OCI-M1 (cell line): ENCODE data around the gene AADACL3.
"Not testable (repeated sequence)": the region's sequence is repeated elsewhere in the genome, so short reads cannot be mapped to it uniquely, and the experiment has no call there.

ENCODE experiments used
- DNase-seq: peaks from one replicate; lab custom pipeline; 2025; lab: John Stamatoyannopoulos, UW

Gene AADACL3

GRCh38 chr1:12714710-12715475, 1.0 kb upstream of the AADACL3 start:
- no peak for DNase-seq

GRCh38 chr1:12717301-12717838, 1.5 kb downstream of the AADACL3 start:
- no peak for DNase-seq

GRCh38 chr1:12722626-12723025, 6.7 kb downstream of the AADACL3 start:
- no peak for DNase-seq

GRCh38 chr1:12728391-12728790, 12.5 kb downstream of the AADACL3 start:
- no peak for DNase-seq

GRCh38 chr1:12730156-12730555, 14.2 kb downstream of the AADACL3 start:
- no peak for DNase-seq

- not testable (repeated sequence) for DNase-seq
Measured at GRCh38 chr1:12731084-12731483, 15.2 kb downstream of the AADACL3 start.

- no peak for DNase-seq
Measured at GRCh38 chr1:12734651-12735050, 18.7 kb downstream of the AADACL3 start.

GRCh38 chr1:12738934-12739333, 23.0 kb downstream of the AADACL3 start:
- DNase-seq, result no peak

- no peak for DNase-seq
Measured at GRCh38 chr1:12739613-12740012, 23.7 kb downstream of the AADACL3 start.

GRCh38 chr1:12741946-12742345, 26.0 kb downstream of the AADACL3 start:
- no peak for DNase-seq

GRCh38 chr1:12745126-12745991, 29.4 kb downstream of the AADACL3 start:
- DNase-seq, result peak; percentile 95

- DNase-seq, result peak; percentile 86
Measured at GRCh38 chr1:12745992-12746323, 30.0 kb downstream of the AADACL3 start, which contains the start of gene CFAP107. CFAP107 (plus strand) TSS chr1:12746200; CDS start chr1:12746431, 231 bp downstream.

GRCh38 chr1:12748778-12749355, 33.0 kb downstream of the AADACL3 start:
- peak; percentile 11 for DNase-seq

GRCh38 chr1:12754738-12755137, 38.8 kb downstream of the AADACL3 start:
- no peak for DNase-seq

GRCh38 chr1:12756273-12756672, 40.4 kb downstream of the AADACL3 start:
- no peak for DNase-seq

- DNase-seq, result no peak
Measured at GRCh38 chr1:12756768-12757413, 41.0 kb downstream of the AADACL3 start.

GRCh38 chr1:12757836-12758235, 41.9 kb downstream of the AADACL3 start:
- peak; percentile 10 for DNase-seq

- peak; percentile 8 for DNase-seq
Measured at GRCh38 chr1:12760256-12760795, 44.4 kb downstream of the AADACL3 start.

- no peak for DNase-seq
Measured at GRCh38 chr1:12761781-12762180, 45.9 kb downstream of the AADACL3 start.

GRCh38 chr1:12762766-12763165, 46.9 kb downstream of the AADACL3 start:
- DNase-seq, result no peak

GRCh38 chr1:12763479-12763878, 47.6 kb downstream of the AADACL3 start:
- no peak for DNase-seq

GRCh38 chr1:12764016-12764415, 48.1 kb downstream of the AADACL3 start:
- DNase-seq, result no peak
